ENCODE results near the gene SLC25A4. TPM values are rescaled to one million over a fixed set of nuclear protein-coding genes. Genes with fewer than 3 reads are reported as not detected.
"Not testable (repeated sequence)": the region's sequence is repeated elsewhere in the genome, so short reads cannot be mapped to it uniquely, and the experiment has no call there.

The SLC25A4 gene
- 47.7 and 96.2 TPM in 2 replicates for total RNA-seq
- polyA plus RNA-seq (2012), result 34.1 TPM

- peak; percentile 86 for DNase-seq (ENCODE audit: low read depth)
These were observed at the start of gene SLC25A4 for GRCh38 chr4:185142912-185143600. TSS of gene SLC25A4 (plus strand) at chr4:185143266. CDS start at chr4:185143373, 107 bp downstream.

GRCh38 chr4:185093603-185094002 is 49.5 kb upstream of the SLC25A4 start:
- no peak for DNase-seq (ENCODE audit: low read depth)

DNA sequence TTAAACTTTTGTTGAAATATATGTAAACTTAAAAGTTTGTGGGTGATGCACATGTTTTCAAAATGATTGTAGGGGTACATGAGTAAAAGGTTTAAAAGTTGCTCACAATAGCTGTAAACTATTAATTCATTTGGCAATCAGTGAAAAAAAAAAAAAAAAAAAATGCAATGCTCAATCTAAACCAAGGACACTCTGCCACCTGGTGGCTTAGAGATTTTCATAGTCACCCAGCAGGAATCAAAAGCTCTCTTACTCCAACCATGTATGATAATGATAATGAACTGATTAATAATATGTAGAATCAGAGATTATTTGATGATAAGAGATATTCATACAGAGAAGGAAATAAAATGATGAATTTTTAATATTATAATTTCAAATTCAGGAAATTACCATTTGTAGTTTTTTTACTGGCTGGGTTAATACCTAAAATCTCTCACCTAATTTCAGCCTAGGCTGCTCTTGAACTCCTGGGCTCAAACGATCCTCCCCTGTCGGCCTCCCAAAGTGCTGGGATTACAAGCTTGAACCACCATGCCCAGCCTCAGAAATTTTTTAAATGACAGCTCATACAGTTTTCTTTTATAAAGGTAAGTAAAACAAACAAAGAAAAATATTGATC is 46.9 kb upstream of the SLC25A4 start:
- peak; percentile 59 for DNase-seq (ENCODE audit: low read depth)

GRCh38 chr4:185098474-185098873 is 44.6 kb upstream of the SLC25A4 start:
- DNase-seq (ENCODE audit: low read depth), result no peak

GRCh38 chr4:185099024-185099682 is 43.9 kb upstream of the SLC25A4 start:
- no peak for DNase-seq (ENCODE audit: low read depth)

GRCh38 chr4:185099940-185100339 is 43.1 kb upstream of the SLC25A4 start:
- DNase-seq (ENCODE audit: low read depth), result no peak

DNA sequence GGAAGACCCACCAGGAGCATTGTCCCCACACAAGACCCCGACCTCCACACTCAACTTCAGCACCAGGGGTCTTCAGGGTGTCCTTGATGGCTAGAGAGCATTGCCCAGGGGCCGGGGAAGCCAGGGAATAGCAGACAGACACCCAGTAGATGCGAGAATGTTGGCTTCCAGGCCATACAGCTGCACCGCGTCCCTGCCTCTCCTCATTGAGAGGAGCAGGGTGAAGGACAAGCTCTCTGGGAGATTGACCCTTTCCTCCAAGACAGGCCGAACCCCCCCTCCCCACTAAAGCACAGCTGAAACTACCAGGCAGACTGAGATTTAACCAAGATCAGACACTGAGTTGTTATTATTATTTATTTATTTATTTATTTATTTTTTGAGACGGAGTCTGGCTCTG is 42.6 kb upstream of the SLC25A4 start:
- DNase-seq (ENCODE audit: low read depth), result no peak

DNA sequence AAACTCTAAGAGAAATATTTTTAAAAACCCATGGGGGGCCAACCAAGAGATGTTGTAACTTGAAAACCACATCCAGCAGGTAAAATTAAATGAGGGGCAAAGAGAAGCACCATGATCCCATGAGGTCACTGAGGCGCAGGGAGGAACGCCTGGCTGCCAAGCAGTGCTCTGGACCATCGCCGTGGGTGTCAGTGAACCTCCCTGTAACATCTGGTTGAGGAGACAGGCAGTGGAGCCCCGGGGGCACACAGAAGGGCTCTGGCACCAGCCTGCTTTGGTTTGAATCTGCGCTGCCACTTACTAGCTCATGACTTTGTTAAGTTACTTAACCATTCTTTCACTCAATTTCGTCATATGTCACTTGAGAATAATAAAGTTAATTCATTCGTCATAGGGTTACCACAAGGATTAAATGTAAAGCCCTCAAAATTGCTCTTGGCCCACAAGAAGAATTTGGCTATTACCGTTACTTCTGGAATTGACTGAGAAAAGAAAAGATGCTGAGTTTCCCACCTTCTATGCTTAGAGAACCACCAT is 41.6 kb upstream of the SLC25A4 start:
- no peak for DNase-seq (ENCODE audit: low read depth)

GRCh38 chr4:185104733-185105132 is 38.3 kb upstream of the SLC25A4 start:
- DNase-seq (ENCODE audit: low read depth), result no peak

DNA sequence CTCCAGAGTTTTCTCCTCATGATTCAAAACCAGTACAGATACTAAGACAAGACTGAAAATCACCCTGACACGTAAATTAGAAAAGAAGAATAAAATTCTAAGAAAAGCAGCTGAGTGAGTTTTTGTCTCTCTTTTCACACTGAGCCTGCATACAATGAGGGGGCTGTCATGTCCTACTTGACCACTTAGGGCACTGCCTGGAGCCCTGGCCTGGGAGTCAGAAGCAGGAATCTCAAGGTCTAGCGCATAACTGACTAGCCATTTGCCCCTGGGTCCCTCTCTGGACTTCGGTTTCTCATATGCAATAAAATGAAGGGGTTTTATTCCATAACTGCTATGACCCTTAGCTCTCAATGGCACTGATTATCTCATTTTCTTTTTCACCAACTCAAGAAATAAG is 36.7 kb upstream of the SLC25A4 start:
- DNase-seq (ENCODE audit: low read depth), result no peak

GRCh38 chr4:185107574-185107973 is 35.5 kb upstream of the SLC25A4 start:
- DNase-seq (ENCODE audit: low read depth), result not testable (repeated sequence)

DNA sequence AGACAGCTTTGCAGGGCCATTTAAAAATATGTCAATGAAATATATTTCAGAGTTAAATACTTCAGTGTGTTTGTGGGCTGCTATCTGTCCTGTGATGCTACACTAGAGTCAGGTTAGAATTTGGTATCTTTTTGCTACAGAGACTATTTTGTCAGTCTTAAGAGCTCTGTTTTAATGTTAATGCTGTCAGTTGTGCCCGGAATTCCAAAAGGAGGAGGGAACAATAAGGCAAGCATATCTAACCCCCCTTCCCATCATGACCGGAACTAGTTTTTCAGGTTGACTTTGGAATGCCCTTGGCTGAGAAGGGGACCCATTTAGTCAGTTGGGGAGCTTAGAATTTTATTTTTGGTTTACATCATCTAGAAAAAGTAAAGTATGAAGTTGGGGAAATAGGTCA is 34.9 kb upstream of the SLC25A4 start:
- DNase-seq (ENCODE audit: low read depth), result no peak

DNA sequence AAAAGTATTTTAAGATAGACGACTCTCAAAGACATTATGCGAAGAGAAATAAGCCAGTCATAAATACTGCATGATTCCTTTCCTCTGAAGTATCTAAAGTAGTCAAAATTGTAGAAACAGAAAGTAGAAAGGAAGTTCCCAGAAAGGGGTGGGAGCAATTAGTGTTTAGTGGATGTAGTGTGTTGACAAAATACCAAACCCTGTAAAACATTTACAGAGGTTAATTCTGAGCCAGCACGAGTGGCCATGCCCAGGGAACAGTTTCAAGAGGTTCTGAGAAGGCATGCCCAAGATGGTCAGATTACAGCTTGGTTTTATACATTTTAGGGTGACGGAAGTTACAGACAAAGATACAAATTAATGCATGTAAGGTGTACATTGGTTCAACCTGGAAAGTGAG is 34.4 kb upstream of the SLC25A4 start:
- no peak for DNase-seq (ENCODE audit: low read depth)

DNA sequence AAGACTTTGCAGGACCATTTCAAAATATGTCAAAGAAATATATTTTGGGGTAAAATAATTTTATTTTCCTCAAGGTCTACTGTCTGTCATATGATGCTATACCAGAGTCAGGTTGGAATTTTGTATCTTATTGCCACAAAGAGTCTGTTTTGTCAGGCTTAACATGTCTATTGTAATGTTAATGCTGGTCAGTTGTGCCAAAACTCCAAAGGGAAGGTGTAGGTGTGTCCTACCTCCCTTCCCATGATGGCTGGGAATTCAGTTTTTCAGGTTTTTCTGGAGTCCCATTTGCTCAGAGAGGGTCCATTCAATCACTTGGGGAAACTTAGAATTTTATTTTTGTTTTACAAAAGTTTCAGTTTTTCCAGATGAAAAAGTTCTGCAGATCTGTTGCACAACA is 33.3 kb upstream of the SLC25A4 start:
- no peak for DNase-seq (ENCODE audit: low read depth)

DNA sequence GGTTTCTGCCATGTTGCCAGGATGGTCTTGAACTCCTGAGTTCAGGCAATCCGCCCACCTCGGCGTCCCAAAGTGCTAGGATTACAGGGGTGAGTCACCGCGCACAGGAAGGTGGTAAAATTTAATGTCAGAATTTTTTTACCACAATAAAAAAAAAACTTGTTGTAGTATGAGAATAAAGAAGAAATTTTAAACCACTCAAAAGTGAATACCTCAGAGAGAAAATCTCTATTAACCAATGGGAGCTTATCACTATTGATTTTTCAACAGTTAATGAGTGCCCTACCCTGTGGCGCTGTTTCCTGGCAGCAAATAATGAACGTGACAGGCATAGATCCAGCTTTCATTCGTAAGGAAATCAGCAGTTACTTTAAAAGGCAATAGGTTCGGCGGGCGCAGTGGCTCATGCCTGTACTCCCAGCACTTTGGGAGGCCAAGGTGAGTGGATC is 32.7 kb upstream of the SLC25A4 start:
- no peak for DNase-seq (ENCODE audit: low read depth)

DNA sequence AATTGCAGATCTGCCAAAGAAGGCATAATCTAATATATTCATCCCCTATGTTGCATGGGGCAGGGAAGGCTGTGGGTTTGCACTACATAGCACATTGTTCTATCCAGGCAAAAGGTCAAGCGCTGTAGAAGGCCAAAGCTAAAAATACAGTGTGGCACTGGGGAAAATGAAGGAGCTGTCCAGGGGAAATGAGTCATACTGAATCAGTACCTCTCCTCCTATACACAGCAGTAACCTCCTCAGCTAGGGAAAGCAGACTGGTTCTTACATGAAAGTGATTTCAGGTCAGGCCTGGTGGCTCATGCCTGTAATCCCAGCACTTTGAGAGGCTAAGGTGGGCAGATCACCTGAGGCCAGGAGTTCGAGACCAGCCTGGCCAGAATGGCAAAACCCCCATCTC is 31.0 kb upstream of the SLC25A4 start:
- DNase-seq (ENCODE audit: low read depth), result peak; percentile 90

DNA sequence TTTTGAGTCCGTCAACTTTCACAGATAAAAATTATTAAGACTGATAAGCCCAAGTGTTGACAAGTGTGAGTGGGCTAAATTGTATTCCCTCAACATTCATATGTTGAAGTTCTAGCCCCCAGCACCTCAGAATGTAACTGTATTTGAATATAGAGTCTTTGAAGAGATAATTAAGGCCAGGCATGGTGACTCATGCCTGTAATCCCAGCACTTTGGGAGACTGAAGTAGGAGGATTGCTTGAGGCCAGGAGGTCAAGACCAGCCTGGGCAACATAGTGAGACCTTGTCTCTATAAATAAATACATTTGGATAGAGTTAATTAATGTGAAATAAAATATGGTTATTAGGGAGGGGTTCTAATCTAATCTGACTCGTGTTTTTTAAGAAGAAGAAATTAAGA is 29.7 kb upstream of the SLC25A4 start:
- no peak for DNase-seq (ENCODE audit: low read depth)

DNA sequence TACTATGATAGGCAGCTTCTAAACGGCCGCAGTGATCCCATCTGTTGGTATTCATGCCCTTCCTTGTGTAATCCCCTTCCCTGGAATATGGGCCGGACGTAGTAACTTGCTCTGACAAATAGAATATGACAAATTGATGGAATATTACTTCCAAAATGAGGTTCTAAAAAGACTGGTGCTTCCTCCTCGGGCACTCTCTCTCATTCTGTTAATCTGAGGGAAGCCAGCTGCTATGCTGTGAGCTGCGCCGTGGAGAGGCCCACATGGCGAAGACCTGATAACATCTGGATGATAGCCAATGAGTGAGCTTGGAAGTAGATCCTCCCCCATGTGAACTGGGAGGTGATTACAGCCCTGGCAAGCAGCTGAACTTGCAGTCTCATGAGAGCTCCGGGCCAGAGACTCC is 27.2 kb upstream of the SLC25A4 start:
- DNase-seq (ENCODE audit: low read depth), result peak; percentile 67

DNA sequence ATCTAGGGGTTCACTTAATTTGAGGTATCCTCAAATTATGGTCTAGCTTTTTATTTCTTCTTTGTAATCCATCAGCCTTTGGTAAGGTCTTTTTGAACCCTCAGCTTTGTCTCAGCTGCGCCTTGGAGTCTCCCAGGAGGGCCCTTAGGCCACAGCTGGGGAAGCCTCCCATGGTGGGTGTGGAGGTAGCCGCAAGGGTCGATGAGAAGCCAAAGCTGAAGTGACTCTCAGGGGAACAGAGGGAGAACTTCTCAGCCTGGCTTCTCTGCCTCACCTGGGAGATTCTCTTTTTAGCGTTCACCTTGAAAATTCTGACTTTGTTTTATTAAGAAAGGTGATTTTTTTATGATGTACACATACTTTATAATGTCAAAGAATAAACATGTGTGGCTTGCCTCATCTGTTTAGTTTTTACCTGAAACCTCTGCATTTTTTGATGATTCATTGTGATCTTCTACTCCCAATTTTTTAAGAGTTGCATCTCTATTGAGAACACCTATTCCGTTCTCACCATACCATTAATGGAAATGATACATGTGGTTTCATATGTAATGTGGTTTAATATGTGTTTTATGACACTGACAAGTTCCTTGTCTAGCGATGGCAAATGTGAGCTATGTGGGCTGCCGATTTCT is 25.6 kb upstream of the SLC25A4 start:
- DNase-seq (ENCODE audit: low read depth), result no peak

GRCh38 chr4:185118876-185119275 is 24.2 kb upstream of the SLC25A4 start:
- no peak for DNase-seq (ENCODE audit: low read depth)

DNA sequence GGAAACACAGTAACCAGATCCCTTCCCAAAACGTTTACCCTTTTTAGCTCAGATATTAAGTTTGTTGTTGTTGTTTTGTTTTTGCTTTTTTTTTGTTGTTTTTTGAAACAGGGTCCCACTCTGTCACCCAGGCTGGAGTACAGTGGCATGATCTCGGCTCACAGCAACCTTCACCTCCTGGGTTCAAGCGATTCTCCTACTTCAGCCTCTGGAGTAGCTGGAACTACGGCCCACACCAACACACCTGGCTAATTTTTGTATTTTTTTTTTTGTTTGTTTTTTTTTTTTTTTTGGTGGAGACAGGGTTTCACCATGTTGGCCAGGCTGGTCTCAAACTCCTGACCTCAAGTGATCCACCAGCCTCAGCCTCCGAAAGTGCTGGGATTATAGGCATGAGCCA is 23.6 kb upstream of the SLC25A4 start:
- not testable (repeated sequence) for DNase-seq (ENCODE audit: low read depth)
